Measurements from ENCODE around the gene FBXO24.

Gene FBXO24

GRCh38 chr7:100614308-100614861 is 28.3 kb downstream of the FBXO24 start:
- Histone ChIP-seq H3K4me1 (ENCODE audit: control insufficient read depth in 1 of 2, insufficient read depth in 2 of 2, low read length in 2 of 2) (peaks cover 6 to 14% of the 10 kb centered on the region in 2 donors), H3K27me3 (ENCODE audit: control insufficient read depth in 1 of 2, insufficient read depth in 2 of 2, low read length in 2 of 2) (no peaks in the 10 kb centered on the region), H3K4me3 (ENCODE audit: low read depth in 1 of 2, low read length in 2 of 2) (no peak overlapping the region), H3K27ac (ENCODE audit: low read depth, low read length) (no peak overlapping the region), H3K9ac (ENCODE audit: low read depth in 1 of 2, low read length in 2 of 2) (no peak overlapping the region), H3K36me3 (ENCODE audit: control insufficient read depth in 1 of 2, insufficient read depth in 2 of 2, low read length in 2 of 2) (no peaks in the 10 kb centered on the region), H3K9me3 (ENCODE audit: control insufficient read depth in 1 of 2, low read length in 2 of 2) (no peaks in the 10 kb centered on the region)

- Histone ChIP-seq H3K27ac (ENCODE audit: low read depth, low read length) (no peak overlapping the region), H3K4me1 (ENCODE audit: control insufficient read depth in 1 of 2, insufficient read depth in 2 of 2, low read length in 2 of 2) (no peaks in the 10 kb centered on the region), H3K36me3 (ENCODE audit: control insufficient read depth in 1 of 2, insufficient read depth in 2 of 2, low read length in 2 of 2) (no peaks in the 10 kb centered on the region), H3K9me3 (ENCODE audit: control insufficient read depth in 1 of 2, low read length in 2 of 2) (no peaks in the 10 kb centered on the region), H3K27me3 (ENCODE audit: control insufficient read depth in 1 of 2, insufficient read depth in 2 of 2, low read length in 2 of 2) (no peaks in the 10 kb centered on the region), H3K4me3 (ENCODE audit: low read depth in 1 of 2, low read length in 2 of 2) (no peak overlapping the region), H3K9ac (ENCODE audit: low read depth in 1 of 2, low read length in 2 of 2) (no peak overlapping the region)
Measured at GRCh38 chr7:100620239-100620638, 34.1 kb downstream of the FBXO24 start.

- H3K4me3 ChIP-seq (ENCODE audit: low read depth in 1 of 2, low read length in 2 of 2): no peak overlapping the region
- no peaks in the 10 kb centered on the region for H3K36me3 ChIP-seq (ENCODE audit: control insufficient read depth in 1 of 2, insufficient read depth in 2 of 2, low read length in 2 of 2)
- no peak overlapping the region for H3K27ac ChIP-seq (ENCODE audit: low read depth, low read length)
- H3K27me3 ChIP-seq (ENCODE audit: control insufficient read depth in 1 of 2, insufficient read depth in 2 of 2, low read length in 2 of 2): no peaks in the 10 kb centered on the region
- no peaks in the 10 kb centered on the region for H3K4me1 ChIP-seq (ENCODE audit: control insufficient read depth in 1 of 2, insufficient read depth in 2 of 2, low read length in 2 of 2)
- H3K9ac ChIP-seq (ENCODE audit: low read depth in 1 of 2, low read length in 2 of 2): no peak overlapping the region
- H3K9me3 ChIP-seq (ENCODE audit: control insufficient read depth in 1 of 2, low read length in 2 of 2): no peaks in the 10 kb centered on the region
Measured at GRCh38 chr7:100620804-100621203, 34.7 kb downstream of the FBXO24 start.

- Histone ChIP-seq H3K4me1 (ENCODE audit: control insufficient read depth in 1 of 2, insufficient read depth in 2 of 2, low read length in 2 of 2) (peaks cover 0 to 5% of the 10 kb centered on the region in 2 donors), H3K36me3 (ENCODE audit: control insufficient read depth in 1 of 2, insufficient read depth in 2 of 2, low read length in 2 of 2) (no peaks in the 10 kb centered on the region), H3K27me3 (ENCODE audit: control insufficient read depth in 1 of 2, insufficient read depth in 2 of 2, low read length in 2 of 2) (no peaks in the 10 kb centered on the region), H3K4me3 (ENCODE audit: low read depth in 1 of 2, low read length in 2 of 2) (no peak overlapping the region), H3K9me3 (ENCODE audit: control insufficient read depth in 1 of 2, low read length in 2 of 2) (no peaks in the 10 kb centered on the region), H3K27ac (ENCODE audit: low read depth, low read length) (no peak overlapping the region), H3K9ac (ENCODE audit: low read depth in 1 of 2, low read length in 2 of 2) (no peak overlapping the region)
Measured at GRCh38 chr7:100621554-100621953, 35.4 kb downstream of the FBXO24 start.

- H3K4me3 ChIP-seq (ENCODE audit: low read depth in 1 of 2, low read length in 2 of 2): no peak overlapping the region
- H3K36me3 ChIP-seq (ENCODE audit: control insufficient read depth in 1 of 2, insufficient read depth in 2 of 2, low read length in 2 of 2): no peaks in the 10 kb centered on the region
- H3K4me1 ChIP-seq (ENCODE audit: control insufficient read depth in 1 of 2, insufficient read depth in 2 of 2, low read length in 2 of 2): peaks cover 0 to 8% of the 10 kb centered on the region in 2 donors
- no peaks in the 10 kb centered on the region for H3K9me3 ChIP-seq (ENCODE audit: control insufficient read depth in 1 of 2, low read length in 2 of 2)
- H3K27me3 ChIP-seq (ENCODE audit: control insufficient read depth in 1 of 2, insufficient read depth in 2 of 2, low read length in 2 of 2): no peaks in the 10 kb centered on the region
- H3K9ac ChIP-seq (ENCODE audit: low read depth in 1 of 2, low read length in 2 of 2): no peak overlapping the region
- no peak overlapping the region for H3K27ac ChIP-seq (ENCODE audit: low read depth, low read length)
Measured at GRCh38 chr7:100623951-100624824, 38.1 kb downstream of the FBXO24 start.

- H3K36me3 ChIP-seq (ENCODE audit: control insufficient read depth in 1 of 2, insufficient read depth in 2 of 2, low read length in 2 of 2): no peaks in the 10 kb centered on the region
- H3K4me3 ChIP-seq (ENCODE audit: low read depth in 1 of 2, low read length in 2 of 2): peak overlapping the region in 1 of 2 donors; percentile 32
- no peaks in the 10 kb centered on the region for H3K27me3 ChIP-seq (ENCODE audit: control insufficient read depth in 1 of 2, insufficient read depth in 2 of 2, low read length in 2 of 2)
- no peaks in the 10 kb centered on the region for H3K9me3 ChIP-seq (ENCODE audit: control insufficient read depth in 1 of 2, low read length in 2 of 2)
- H3K9ac ChIP-seq (ENCODE audit: low read depth in 1 of 2, low read length in 2 of 2): no peak overlapping the region
- H3K4me1 ChIP-seq (ENCODE audit: control insufficient read depth in 1 of 2, insufficient read depth in 2 of 2, low read length in 2 of 2): peaks cover 0 to 8% of the 10 kb centered on the region in 2 donors
- no peak overlapping the region for H3K27ac ChIP-seq (ENCODE audit: low read depth, low read length)
Measured at GRCh38 chr7:100626055-100626454, 39.9 kb downstream of the FBXO24 start.

GRCh38 chr7:100626530-100627237 is 40.6 kb downstream of the FBXO24 start:
- no peak overlapping the region for H3K9ac ChIP-seq (ENCODE audit: low read depth in 1 of 2, low read length in 2 of 2)
- H3K27ac ChIP-seq (ENCODE audit: low read depth, low read length): no peak overlapping the region
- H3K4me3 ChIP-seq (ENCODE audit: low read depth in 1 of 2, low read length in 2 of 2): peak overlapping the region; percentile 50
- H3K4me1 ChIP-seq (ENCODE audit: control insufficient read depth in 1 of 2, insufficient read depth in 2 of 2, low read length in 2 of 2): peaks cover 0 to 8% of the 10 kb centered on the region in 2 donors
- H3K27me3 ChIP-seq (ENCODE audit: control insufficient read depth in 1 of 2, insufficient read depth in 2 of 2, low read length in 2 of 2): no peaks in the 10 kb centered on the region
- no peaks in the 10 kb centered on the region for H3K9me3 ChIP-seq (ENCODE audit: control insufficient read depth in 1 of 2, low read length in 2 of 2)
- H3K36me3 ChIP-seq (ENCODE audit: control insufficient read depth in 1 of 2, insufficient read depth in 2 of 2, low read length in 2 of 2): no peaks in the 10 kb centered on the region

- Histone ChIP-seq H3K9me3 (ENCODE audit: control insufficient read depth in 1 of 2, low read length in 2 of 2) (no peaks in the 10 kb centered on the region), H3K9ac (ENCODE audit: low read depth in 1 of 2, low read length in 2 of 2) (no peak overlapping the region), H3K4me3 (ENCODE audit: low read depth in 1 of 2, low read length in 2 of 2) (peak overlapping the region in 1 of 2 donors; percentile 50), H3K27ac (ENCODE audit: low read depth, low read length) (no peak overlapping the region), H3K4me1 (ENCODE audit: control insufficient read depth in 1 of 2, insufficient read depth in 2 of 2, low read length in 2 of 2) (peaks cover 0 to 8% of the 10 kb centered on the region in 2 donors), H3K36me3 (ENCODE audit: control insufficient read depth in 1 of 2, insufficient read depth in 2 of 2, low read length in 2 of 2) (no peaks in the 10 kb centered on the region), H3K27me3 (ENCODE audit: control insufficient read depth in 1 of 2, insufficient read depth in 2 of 2, low read length in 2 of 2) (no peaks in the 10 kb centered on the region)
Measured at GRCh38 chr7:100627238-100627549, 41.1 kb downstream of the FBXO24 start.

GRCh38 chr7:100629117-100629716 is 43.1 kb downstream of the FBXO24 start:
- H3K27ac ChIP-seq (ENCODE audit: low read depth, low read length): no peak overlapping the region
- H3K4me1 ChIP-seq (ENCODE audit: control insufficient read depth in 1 of 2, insufficient read depth in 2 of 2, low read length in 2 of 2): peaks cover 5 to 16% of the 10 kb centered on the region in 2 donors
- H3K27me3 ChIP-seq (ENCODE audit: control insufficient read depth in 1 of 2, insufficient read depth in 2 of 2, low read length in 2 of 2): no peaks in the 10 kb centered on the region
- no peaks in the 10 kb centered on the region for H3K36me3 ChIP-seq (ENCODE audit: control insufficient read depth in 1 of 2, insufficient read depth in 2 of 2, low read length in 2 of 2)
- no peaks in the 10 kb centered on the region for H3K9me3 ChIP-seq (ENCODE audit: control insufficient read depth in 1 of 2, low read length in 2 of 2)
- no peak overlapping the region for H3K4me3 ChIP-seq (ENCODE audit: low read depth in 1 of 2, low read length in 2 of 2)
- H3K9ac ChIP-seq (ENCODE audit: low read depth in 1 of 2, low read length in 2 of 2): no peak overlapping the region

GRCh38 chr7:100630066-100630465 is 43.9 kb downstream of the FBXO24 start:
- Histone ChIP-seq H3K9ac (ENCODE audit: low read depth in 1 of 2, low read length in 2 of 2) (no peak overlapping the region), H3K9me3 (ENCODE audit: control insufficient read depth in 1 of 2, low read length in 2 of 2) (no peaks in the 10 kb centered on the region), H3K27ac (ENCODE audit: low read depth, low read length) (no peak overlapping the region), H3K4me3 (ENCODE audit: low read depth in 1 of 2, low read length in 2 of 2) (no peak overlapping the region), H3K27me3 (ENCODE audit: control insufficient read depth in 1 of 2, insufficient read depth in 2 of 2, low read length in 2 of 2) (no peaks in the 10 kb centered on the region), H3K36me3 (ENCODE audit: control insufficient read depth in 1 of 2, insufficient read depth in 2 of 2, low read length in 2 of 2) (no peaks in the 10 kb centered on the region), H3K4me1 (ENCODE audit: control insufficient read depth in 1 of 2, insufficient read depth in 2 of 2, low read length in 2 of 2) (peaks cover 5 to 16% of the 10 kb centered on the region in 2 donors)
